Measurements from ENCODE around the gene RFC4.

RFC4 gene

DNA sequence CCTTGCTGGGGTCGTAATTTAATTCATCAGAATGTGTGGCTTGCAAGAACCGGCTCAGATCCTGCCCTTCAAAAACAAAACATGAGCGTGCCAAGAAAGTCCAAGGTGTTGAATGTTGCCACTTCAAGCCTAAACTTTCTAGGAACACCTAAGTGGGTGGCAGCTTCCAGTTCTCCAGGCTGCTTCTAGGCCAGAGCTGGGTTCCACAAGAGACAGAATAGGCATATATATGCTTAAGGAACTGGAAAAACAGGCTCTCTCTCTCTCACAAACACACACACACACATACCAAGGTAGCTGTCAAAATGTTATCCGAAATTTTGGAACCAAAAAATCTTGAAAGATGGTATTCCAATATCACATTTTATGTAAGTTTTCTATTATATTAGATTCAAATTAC is 35.3 kb upstream of the RFC4 start (continued):
- TF ChIP-seq, protein P1, sequence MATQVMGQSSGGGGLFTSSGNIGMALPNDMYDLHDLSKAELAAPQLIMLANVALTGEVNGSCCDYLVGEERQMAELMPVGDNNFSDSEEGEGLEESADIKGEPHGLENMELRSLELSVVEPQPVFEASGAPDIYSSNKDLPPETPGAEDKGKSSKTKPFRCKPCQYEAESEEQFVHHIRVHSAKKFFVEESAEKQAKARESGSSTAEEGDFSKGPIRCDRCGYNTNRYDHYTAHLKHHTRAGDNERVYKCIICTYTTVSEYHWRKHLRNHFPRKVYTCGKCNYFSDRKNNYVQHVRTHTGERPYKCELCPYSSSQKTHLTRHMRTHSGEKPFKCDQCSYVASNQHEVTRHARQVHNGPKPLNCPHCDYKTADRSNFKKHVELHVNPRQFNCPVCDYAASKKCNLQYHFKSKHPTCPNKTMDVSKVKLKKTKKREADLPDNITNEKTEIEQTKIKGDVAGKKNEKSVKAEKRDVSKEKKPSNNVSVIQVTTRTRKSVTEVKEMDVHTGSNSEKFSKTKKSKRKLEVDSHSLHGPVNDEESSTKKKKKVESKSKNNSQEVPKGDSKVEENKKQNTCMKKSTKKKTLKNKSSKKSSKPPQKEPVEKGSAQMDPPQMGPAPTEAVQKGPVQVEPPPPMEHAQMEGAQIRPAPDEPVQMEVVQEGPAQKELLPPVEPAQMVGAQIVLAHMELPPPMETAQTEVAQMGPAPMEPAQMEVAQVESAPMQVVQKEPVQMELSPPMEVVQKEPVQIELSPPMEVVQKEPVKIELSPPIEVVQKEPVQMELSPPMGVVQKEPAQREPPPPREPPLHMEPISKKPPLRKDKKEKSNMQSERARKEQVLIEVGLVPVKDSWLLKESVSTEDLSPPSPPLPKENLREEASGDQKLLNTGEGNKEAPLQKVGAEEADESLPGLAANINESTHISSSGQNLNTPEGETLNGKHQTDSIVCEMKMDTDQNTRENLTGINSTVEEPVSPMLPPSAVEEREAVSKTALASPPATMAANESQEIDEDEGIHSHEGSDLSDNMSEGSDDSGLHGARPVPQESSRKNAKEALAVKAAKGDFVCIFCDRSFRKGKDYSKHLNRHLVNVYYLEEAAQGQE (tag by site-specific recombination; IDR thresholded peaks at IDR 0.05): no peak
- TF ChIP-seq ZNF350 (tag by site-specific recombination; IDR thresholded peaks at IDR 0.05) (no peak), ZNF24 (tag by site-specific recombination; IDR thresholded peaks at IDR 0.05) (no peak), ZNF133 (tag by site-specific recombination; IDR thresholded peaks at IDR 0.05) (no peak), ZNF174 (tag by site-specific recombination; IDR thresholded peaks at IDR 0.05) (no peak), YY2 (tag by site-specific recombination; IDR thresholded peaks at IDR 0.05) (no peak), REPIN1 (tag by site-specific recombination; IDR thresholded peaks at IDR 0.05; ENCODE audit: low read depth) (no peak)
- TF ChIP-seq, protein P2, sequence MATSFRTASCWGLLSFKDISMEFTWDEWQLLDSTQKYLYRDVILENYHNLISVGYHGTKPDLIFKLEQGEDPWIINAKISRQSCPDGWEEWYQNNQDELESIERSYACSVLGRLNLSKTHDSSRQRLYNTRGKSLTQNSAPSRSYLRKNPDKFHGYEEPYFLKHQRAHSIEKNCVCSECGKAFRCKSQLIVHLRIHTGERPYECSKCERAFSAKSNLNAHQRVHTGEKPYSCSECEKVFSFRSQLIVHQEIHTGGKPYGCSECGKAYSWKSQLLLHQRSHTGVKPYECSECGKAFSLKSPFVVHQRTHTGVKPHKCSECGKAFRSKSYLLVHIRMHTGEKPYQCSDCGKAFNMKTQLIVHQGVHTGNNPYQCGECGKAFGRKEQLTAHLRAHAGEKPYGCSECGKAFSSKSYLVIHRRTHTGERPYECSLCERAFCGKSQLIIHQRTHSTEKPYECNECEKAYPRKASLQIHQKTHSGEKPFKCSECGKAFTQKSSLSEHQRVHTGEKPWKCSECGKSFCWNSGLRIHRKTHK (tag by site-specific recombination; IDR thresholded peaks at IDR 0.05): no peak

DNA sequence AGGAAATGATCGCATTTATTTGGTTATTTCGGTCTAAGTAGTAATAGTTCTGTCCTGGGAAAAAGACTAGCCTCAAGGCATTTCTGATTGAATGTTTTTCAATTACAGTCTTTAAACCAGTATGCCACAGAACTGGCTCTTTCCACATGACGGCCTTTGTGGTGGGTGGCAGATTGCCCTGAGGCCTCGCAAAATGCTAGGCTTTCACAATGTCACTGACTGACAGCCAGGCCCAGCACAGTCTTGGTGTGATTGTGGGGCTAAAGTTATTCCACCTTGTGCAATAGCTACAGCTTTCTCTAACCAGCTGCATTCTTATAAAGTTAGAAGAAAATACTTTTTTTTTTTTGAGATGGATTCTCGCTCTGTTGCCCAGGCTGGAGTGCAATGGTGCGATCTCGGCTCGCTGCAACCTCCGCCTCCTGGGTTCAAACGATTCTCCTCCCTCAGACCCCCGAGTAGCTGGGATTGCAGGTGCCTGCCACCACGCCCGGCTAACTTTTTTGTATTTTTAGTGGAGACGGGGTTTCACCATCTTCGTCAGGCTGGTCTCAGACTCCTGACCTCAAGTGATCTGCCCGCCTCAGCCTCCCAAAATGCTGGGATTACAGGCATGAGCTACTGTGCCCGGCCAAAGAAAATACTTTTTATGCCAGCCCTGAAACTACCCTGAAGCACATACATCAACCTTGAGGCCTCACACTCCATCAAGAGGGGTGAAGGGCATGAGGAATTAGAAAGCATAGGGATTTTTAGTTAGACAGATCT is 33.8 kb upstream of the RFC4 start:
- POLR2A ChIA-PET: no interaction called here
- H3K27ac ChIP-seq (ENCODE audit: extremely low read depth, low read depth, low read length): no peak overlapping the region
- no peak overlapping the region for H3K4me3 ChIP-seq (ENCODE audit: low read depth, low read length)
- H3K9me3 ChIP-seq (ENCODE audit: control insufficient read depth, insufficient read depth, low read depth, low read length): no peaks in the 10 kb centered on the region
- no peaks in the 10 kb centered on the region for H3K4me1 ChIP-seq (ENCODE audit: control insufficient read depth, insufficient read depth, low read length)
- no peak for TF ChIP-seq OVOL3 (tag by site-specific recombination; IDR thresholded peaks at IDR 0.05)
- TF ChIP-seq, protein P3, sequence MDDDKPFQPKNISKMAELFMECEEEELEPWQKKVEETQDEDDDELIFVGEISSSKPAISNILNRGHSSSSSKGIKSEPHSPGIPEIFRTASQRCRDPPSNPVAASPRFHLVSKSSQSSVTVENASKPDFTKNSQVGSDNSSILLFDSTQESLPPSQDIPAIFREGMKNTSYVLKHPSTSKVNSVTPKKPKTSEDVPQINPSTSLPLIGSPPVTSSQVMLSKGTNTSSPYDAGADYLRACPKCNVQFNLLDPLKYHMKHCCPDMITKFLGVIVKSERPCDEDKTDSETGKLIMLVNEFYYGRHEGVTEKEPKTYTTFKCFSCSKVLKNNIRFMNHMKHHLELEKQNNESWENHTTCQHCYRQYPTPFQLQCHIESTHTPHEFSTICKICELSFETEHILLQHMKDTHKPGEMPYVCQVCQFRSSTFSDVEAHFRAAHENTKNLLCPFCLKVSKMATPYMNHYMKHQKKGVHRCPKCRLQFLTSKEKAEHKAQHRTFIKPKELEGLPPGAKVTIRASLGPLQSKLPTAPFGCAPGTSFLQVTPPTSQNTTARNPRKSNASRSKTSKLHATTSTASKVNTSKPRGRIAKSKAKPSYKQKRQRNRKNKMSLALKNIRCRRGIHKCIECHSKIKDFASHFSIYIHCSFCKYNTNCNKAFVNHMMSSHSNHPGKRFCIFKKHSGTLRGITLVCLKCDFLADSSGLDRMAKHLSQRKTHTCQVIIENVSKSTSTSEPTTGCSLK (tag by site-specific recombination; IDR thresholded peaks at IDR 0.05): no peak
- no peak for TF ChIP-seq ZNF114 (tag by site-specific recombination; IDR thresholded peaks at IDR 0.05)
- TF ChIP-seq ZNF394 (tag by site-specific recombination; IDR thresholded peaks at IDR 0.05; ENCODE audit: borderline replicate concordance): no peak
- TF ChIP-seq, protein P4, sequence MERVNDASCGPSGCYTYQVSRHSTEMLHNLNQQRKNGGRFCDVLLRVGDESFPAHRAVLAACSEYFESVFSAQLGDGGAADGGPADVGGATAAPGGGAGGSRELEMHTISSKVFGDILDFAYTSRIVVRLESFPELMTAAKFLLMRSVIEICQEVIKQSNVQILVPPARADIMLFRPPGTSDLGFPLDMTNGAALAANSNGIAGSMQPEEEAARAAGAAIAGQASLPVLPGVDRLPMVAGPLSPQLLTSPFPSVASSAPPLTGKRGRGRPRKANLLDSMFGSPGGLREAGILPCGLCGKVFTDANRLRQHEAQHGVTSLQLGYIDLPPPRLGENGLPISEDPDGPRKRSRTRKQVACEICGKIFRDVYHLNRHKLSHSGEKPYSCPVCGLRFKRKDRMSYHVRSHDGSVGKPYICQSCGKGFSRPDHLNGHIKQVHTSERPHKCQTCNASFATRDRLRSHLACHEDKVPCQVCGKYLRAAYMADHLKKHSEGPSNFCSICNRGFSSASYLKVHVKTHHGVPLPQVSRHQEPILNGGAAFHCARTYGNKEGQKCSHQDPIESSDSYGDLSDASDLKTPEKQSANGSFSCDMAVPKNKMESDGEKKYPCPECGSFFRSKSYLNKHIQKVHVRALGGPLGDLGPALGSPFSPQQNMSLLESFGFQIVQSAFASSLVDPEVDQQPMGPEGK (tag by site-specific recombination; IDR thresholded peaks at IDR 0.05): no peak
- TF ChIP-seq SCRT2 (tag by site-specific recombination; IDR thresholded peaks at IDR 0.05): no peak
- no peak for TF ChIP-seq ZNF660 (tag by site-specific recombination; IDR thresholded peaks at IDR 0.05)
- TF ChIP-seq ZNF600 (tag by site-specific recombination; IDR thresholded peaks at IDR 0.05): no peak
- TF ChIP-seq ZNF791 (tag by site-specific recombination; IDR thresholded peaks at IDR 0.05): no peak
- no peak for TF ChIP-seq ZNF169 (tag by site-specific recombination; IDR thresholded peaks at IDR 0.05)
- no peak for TF ChIP-seq ZNF146 (tag by site-specific recombination; IDR thresholded peaks at IDR 0.05)
- no peak for TF ChIP-seq ZBTB17 (tag by site-specific recombination; IDR thresholded peaks at IDR 0.05)
- TF ChIP-seq, protein P5, sequence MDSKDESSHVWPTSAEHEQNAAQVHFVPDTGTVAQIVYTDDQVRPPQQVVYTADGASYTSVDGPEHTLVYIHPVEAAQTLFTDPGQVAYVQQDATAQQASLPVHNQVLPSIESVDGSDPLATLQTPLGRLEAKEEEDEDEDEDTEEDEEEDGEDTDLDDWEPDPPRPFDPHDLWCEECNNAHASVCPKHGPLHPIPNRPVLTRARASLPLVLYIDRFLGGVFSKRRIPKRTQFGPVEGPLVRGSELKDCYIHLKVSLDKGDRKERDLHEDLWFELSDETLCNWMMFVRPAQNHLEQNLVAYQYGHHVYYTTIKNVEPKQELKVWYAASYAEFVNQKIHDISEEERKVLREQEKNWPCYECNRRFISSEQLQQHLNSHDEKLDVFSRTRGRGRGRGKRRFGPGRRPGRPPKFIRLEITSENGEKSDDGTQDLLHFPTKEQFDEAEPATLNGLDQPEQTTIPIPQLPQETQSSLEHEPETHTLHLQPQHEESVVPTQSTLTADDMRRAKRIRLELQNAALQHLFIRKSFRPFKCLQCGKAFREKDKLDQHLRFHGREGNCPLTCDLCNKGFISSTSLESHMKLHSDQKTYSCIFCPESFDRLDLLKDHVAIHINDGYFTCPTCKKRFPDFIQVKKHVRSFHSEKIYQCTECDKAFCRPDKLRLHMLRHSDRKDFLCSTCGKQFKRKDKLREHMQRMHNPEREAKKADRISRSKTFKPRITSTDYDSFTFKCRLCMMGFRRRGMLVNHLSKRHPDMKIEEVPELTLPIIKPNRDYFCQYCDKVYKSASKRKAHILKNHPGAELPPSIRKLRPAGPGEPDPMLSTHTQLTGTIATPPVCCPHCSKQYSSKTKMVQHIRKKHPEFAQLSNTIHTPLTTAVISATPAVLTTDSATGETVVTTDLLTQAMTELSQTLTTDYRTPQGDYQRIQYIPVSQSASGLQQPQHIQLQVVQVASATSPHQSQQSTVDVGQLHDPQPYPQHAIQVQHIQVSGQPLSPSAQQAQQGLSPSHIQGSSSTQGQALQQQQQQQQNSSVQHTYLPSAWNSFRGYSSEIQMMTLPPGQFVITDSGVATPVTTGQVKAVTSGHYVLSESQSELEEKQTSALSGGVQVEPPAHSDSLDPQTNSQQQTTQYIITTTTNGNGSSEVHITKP (tag by site-specific recombination; IDR thresholded peaks at IDR 0.05): no peak
- CTCF ChIA-PET: no interaction called here
- no peaks in the 10 kb centered on the region for H3K36me3 ChIP-seq (ENCODE audit: control insufficient read depth in 2 of 2, insufficient read depth in 1 of 2, low read length in 2 of 2)

All from HEK293 (cell line).